Activated CD8-positive, alpha-beta memory T cell treated with anti-CD3 and anti-CD28 coated beads, Interleukin-2, amount 50 U/mL, for 1 hour (primary cell): ENCODE results near the gene ZC3H8.
"Not testable (repeated sequence)": the region's sequence is repeated elsewhere in the genome, so short reads cannot be mapped to it uniquely, and the experiment has no call there.

Experiments
- DNase-seq: peaks from one replicate; pipeline ENCODE4 v3.0.0-alpha.2; 2020; ENCODE audit errors: extremely low read depth

ZC3H8 gene

DNA sequence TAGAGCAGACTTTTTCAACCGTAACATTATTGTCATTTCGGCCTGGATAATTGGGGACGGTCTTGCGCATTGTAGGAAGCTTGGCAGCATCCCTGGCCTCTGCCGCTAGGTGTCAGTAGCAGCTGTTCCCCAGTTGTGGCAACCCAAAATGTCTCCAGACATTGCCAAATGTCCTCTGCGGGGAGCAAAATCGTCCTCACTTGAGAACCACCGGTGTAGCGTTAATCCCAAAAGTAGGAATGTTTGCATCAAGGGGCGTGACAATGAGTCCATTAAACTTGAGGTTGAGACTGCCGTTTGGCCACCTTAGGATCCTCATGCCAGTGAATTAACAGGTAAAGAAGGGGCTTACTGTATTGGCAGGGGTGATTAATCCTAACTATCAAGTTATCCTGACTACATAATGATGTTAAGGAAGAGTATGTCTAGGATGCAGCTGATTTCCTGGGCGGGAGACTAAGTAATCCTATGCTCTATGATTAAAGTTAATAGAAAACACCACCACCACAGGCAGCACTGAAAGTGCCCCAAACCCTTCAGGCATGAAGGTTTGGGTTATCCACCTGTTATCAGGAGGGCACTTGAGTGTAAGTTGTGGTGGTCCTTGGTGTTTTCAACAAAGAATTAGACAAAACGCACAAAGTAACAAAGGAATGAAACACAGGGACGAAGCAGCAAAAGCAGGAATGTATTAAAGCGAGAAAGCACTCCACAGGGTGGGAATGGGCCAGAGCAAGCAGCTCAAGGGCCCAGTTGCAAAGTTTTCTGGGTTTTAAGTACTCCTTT, 4.9 kb upstream of the ZC3H8 start:
- DNase-seq: peak; percentile 70

DNA sequence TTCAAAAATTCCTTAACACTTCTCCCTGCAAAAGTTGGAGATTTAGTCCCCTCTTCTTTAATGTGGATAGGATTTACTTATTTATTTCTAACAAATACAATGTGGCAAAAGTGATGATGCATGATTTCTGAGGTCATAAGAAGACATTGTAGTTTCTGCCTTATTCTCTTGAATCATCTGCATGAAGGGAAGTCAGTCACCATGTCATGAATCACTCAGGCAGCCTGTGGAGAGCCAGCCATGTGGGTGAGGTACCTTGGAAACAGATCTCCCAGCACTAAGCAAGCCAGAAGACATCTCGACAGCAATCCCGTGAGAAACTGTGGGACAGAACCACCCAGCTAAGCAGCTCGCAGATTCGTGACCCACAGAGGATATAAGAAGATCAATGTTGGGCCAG, 2.7 kb upstream of the ZC3H8 start:
- DNase-seq: no peak

DNA sequence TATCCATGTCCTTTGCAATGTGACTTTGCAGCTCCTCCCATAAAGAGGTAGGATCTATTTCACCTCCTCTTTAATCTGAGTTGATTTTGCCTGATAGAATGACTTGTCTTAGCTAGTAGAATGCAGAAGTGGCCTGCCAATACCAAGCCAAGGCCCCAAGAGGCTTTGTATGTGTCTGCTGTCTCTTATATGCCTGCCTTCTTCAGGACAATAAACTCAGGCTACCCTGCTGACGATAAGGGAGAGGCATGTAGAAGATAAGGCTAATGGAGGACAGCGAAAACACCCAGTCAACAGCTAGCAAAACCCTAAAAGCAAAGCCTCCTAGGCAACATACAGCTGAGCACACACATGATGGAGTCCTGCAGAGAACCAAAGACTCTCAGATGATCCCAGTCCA, 1.8 kb upstream of the ZC3H8 start:
- no peak for DNase-seq

DNA sequence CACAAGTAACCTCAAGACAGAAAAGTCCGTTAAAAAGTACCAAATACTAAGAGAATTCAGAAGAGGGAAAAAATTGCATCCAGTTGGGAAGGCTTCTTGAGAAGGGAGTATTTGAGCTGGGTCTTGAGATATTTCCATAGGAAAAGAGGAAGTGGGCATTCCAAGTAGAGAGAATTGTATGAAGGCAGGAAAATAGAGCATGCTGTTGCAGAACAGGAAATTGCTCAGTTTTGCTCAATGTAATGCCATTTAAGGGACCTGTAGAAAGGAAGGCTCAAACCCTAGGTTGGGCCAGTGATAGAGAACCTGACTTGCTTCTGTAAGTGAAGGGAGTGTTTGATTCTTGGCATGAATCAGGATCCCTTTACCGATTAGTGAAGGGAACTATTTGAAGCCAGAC, 1.0 kb upstream of the ZC3H8 start:
- DNase-seq: no peak

DNA sequence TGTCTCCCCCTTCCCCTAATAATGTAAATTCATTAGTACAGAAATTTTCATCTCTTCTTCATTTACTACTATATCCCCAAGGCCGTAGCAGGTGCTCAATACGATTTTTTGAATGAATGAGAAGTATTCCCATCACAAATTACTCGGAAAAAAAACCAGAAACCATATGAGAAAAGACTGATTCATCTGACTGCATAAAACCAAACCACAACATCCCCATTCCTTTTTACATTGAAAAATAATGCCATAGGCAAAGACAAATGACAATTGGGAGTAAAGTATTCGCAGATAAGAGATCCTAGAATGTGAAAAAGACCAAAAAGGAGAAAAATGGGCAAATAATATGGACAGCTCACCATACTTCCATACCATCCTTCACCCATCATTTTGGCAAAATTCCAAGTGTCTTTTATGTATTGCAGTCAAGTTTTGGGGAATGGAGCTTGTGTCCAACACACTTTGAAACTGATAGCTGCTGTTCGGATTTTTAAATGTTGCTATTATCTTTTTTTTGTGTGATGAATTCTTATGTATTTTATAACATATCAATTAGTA, 1.5 kb downstream of the ZC3H8 start:
- no peak for DNase-seq

DNA sequence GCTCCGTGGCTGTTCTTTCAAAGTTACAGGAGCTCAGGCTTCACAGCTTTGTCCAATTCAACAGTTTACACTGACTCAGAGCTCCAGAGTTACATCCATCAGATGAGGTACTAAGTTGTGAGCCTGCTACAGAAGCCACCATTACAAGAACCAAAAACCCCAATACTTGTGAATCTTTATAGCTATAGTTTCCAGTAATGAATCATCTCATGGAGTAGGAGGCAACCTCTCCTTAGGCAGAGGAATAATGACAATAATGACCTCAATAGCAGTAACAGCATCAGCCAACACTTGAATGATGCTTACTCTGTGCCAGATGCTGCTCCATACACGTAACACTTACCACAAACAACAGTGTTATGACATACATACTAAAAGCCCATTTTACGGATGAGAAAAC, 3.6 kb downstream of the ZC3H8 start:
- DNase-seq: no peak

DNA sequence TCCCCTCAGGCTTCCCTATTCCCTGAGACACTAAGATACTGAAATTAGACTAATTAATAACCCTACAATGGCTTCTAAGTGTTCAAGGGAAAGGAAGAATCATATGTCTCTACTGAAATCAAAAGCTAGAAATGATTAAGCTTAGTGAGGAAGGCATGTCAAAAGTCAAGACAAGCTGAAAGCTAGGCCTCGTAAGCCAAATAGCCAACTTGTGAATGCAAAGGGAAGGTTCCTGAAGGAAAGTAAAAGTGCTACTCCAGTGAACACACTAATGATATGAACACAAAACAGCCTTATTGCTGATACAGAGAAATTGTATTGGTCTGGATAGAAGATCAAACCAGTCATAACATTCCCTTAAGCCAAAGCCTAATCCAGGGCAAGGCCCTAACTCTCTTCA, 10.0 kb downstream of the ZC3H8 start:
- no peak for DNase-seq

DNA sequence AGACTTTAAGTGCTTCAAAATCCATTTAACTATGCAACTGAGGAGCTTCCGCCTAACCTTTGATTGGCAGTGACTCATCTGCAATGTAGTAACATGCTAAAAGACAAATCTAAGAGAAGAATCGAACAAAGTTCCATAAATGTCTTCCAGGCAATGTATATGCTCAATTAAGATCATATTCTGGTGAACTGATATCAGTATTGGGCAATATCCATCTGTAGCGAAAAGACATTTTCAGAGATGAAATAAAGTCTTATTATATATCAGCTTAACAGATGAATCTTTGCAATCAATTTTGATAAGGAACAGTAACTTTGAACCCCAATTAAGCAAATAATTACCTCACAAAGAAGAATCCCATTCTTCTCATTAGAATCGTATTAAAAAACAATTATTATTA, 11.6 kb downstream of the ZC3H8 start:
- DNase-seq: no peak

DNA sequence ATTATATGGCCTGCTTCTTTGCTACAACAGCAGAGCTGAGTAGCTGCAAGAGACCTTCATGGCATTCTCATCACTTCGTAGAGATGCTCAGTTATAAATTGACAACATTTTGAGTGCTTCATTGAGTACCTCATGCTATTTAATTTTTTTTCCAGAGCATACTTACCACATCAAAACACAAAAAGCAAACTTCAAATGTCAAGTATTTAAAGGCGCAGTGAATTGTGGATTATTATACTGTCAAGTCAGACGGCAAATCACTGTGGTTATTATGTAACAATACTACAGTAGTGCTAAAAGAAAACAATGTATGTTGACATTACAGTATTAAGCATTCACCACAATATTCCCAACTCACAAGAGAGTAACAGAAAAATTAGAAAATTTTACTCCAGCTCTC, 12.5 kb downstream of the ZC3H8 start:
- no peak for DNase-seq

DNA sequence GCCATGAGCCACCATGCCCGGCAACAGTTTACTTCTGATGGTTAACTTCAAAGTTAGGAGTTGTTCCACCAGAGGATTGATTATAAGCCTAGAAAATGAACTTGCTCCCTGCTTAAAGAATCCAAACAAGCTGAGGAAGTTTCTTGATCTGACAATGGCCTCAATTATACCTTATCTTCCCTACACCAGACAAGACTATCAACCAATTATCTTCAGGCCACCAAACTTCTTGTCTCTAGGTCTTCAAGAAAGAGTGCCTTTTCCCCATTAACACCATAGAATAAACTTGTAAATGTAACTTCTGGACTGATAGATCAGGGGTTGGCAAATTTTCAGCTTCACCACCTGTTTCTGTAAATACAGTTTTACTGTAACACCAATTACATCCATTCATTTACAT, 15.0 kb downstream of the ZC3H8 start:
- no peak for DNase-seq

DNA sequence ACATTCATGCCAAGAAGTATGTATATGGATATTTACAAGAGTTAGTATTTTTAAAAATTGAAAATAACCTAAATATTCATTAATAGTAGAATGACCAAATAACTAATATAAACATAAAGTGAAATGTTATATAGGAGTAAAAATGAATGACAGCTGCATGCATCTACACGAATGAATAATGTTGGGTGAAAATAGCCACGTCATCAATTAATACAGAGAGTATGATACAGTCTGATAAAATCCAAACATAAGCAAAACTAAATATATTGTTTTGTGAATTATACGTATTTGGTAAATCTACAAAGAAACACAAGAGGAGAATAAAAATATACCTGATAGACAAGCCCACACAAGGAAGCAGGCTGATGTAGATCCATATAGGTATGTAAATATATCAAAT, 24.5 kb downstream of the ZC3H8 start:
- no peak for DNase-seq

DNA sequence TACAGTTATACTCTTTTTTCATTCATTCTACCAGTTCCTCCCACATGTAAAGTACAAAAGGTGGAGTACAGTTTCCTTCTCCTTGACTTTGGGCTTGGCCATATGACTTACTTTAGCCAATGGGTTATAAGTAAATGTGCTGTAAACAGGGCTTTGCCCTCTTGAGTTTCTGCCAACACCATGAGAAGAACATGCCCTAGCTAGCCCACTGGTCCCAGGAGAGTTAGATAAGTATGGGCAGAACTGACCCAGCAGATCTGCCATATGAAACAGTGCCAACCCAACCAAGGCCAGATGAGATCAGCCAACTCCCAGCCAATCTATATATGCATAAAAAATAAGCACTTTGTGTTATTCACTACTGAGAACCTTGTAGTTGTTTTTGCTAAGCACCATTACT, 25.5 kb downstream of the ZC3H8 start:
- DNase-seq: no peak

DNA sequence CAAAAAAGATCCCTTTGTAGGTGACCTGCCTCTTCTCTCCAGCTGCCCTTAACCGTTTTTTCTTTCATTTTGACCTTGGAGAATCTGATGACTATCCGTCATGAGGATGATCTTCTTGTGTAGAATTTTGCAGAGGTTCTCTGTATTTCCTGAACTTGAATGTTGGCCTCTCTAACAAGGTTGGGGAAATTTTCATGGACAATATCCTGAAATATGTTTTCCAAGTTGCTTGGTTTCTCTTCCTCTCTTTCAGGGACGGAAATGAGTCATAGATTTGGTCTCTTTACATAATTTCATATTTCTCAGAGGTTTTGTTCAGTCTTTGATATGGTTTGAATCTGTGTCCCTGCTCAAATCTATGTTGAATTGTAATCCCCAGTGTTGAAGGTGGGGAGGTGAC, 34.0 kb downstream of the ZC3H8 start:
- DNase-seq: no peak

DNA sequence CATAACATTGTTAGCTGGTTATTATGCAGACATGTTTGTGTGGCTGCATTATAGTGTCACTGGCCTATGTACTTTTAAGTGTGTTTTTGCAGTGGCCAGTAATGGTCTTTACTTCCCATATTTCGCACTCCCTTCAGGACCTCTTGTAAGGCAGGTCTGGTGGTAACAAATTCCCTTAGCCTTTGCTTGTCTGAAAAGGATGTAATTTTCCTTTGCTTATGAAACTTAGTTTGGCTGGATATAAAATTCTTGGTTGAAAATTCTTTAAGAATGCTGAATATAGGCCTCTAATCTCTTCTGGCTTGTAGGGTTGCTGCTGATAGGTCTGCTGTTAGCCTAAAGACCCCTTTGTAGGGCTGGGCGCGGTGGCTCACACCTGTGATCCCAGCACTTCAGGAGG, 34.7 kb downstream of the ZC3H8 start:
- DNase-seq: no peak

DNA sequence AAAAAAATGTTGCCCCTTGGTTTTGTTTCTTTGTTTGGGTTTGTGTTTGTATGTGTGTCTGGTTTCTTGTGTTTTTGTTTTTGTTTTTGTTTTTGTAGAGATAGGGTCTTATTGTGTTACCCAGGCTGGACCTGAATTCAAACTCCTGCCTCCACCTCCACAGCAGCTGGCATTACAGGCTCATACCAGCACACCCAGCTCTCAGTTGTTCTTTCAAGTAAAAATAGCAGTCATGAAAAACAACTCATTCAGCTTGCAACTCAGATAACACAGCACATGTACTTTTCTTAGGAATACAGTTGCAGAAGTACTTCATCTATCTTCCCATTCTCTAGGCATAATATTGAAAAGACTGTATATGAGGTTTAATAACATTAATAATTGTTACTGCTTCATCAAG, 37.0 kb downstream of the ZC3H8 start:
- no peak for DNase-seq

DNA sequence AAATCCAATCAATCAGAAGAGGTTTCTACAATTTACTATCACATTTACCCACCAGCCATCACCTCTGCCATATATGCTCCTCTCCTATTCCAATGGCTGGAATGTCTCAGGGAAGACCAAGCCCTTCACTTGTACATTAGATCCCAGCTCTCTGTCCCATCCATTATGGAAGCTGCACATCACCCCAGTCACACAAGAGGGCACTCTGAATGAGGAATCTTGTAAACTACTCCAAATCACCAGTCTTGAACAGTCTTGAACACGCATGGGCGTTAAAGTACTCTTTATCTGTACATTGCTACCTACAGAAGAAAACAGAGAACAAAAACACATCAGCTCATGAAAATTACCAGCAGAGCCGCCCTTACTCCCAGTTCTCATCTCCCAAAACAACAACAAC, 38.7 kb downstream of the ZC3H8 start:
- DNase-seq: no peak

DNA sequence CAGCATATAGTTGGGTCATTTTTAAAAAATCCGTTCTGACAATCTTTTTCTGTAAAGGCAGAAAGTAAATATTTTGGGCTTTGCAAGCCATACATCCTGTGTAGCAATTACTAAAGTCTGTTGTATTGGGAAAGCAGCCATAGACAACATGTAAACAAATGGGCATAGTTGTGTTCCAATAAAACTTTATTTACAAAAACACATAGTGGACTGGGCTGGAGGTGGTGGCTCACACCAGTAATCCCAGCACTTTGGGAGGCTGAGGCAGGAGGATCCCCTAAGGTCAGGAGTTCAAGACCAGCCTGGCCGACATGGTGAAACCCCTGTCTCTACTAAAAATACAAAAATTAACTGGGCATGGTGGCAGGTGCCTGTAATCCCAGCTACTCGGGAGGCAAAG, 46.9 kb downstream of the ZC3H8 start:
- not testable (repeated sequence) for DNase-seq

DNA sequence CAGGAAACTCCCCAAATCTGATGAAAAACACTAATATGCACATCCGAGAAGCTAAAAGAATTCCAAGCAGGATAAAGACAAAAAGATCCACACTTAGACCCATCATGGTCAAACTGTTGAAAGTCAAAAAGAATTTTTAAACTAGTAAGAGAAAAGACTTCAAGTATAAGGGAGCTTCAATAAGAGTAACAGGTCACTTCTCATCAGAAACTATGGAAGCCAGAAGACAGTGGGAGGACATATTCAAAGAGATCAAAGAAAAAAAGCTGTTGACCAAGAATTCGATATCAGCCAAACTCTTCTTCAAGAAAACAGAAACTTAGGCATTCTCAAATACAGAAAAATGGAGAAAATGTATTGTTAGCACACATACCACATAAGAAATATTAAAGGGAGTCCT, 50.4 kb downstream of the ZC3H8 start:
- no peak for DNase-seq

DNA sequence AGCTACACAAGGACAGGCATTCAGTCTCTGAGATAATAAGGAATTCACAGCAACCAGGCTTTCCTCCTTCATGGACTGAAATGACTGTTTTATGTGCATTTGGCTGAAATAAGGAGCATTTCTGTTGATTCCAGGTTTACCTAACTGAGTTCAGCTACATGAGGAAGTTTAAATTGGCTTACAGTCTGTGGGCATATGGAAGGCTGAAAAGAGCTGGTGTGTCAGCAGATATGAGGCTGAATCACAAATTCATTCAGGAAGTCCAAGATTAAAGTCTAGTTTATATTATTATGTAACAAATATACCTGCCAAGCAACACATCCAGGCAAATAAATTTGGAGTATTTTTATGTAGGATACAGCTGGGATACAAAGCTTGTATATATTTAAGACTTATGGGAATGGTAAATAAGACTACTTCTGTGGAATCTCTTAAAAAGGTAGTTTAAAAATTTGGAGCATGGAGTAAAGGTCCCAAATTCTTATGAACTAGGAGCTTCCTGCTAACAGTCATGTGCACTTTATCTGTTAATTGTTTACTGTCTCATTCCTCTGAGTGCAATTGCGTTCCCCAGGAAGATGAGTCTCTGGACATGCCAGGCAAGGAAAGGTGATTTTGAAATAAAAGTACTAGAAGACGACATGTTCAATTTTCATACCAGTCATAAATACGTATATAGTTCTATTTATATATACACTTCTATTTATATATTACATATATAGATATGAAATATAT, 53.0 kb downstream of the ZC3H8 start:
- no peak for DNase-seq

DNA sequence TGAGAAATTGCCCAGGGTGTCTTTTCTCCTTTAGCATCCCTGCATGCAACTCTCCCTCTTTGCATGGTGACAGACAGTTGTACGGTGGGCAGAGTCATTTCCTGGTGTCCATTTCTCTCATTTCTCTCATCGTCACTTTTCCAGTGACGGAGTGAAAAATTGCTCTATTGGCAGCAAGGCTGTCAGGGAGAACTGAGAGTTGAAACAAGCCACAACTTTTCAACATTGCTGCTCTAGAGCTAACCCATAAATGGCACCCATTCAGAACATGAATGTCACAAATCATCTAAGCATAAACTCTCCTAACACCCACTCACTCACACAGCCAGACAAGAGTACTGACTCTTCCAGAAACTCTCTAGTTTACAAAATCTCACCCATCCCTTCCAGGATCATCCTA, 55.7 kb downstream of the ZC3H8 start:
- DNase-seq: no peak

DNA sequence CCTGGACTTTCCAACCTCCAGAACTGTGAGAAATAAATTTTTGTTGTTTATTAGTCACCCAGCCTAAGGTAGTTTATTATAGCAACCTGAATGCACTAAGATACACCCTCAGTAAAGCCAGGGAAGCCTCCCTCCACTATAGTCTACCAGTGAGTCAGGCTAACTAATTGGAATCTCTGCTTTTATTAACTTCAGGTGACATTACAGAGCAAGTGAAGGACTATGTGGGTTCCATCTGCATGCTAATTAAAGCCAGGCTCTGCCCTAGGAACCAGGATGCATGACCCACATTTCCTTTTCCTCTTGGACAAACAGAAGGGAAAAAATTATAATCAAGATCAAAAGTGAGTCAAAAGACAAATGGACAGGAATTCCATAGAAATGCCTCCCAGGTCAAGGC, 56.1 kb downstream of the ZC3H8 start:
- no peak for DNase-seq

DNA sequence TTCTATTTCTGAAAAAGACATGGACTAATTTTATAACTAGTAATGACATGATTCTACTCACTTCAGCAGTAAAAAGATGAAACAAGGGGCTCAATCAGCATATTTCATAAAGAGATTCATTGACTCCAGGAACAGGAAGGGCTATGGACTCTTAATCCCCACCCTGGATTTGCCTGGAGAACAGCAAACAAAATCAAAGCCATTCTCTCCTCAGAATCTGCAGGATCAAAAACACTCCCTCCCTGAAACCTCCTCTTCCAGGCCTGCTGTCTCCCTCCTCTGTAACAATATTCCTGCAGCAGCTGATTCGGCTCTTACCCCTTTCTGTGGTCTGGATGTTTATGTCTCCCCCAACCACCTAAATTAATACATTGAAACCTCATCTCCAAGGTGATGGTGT, 57.0 kb downstream of the ZC3H8 start:
- DNase-seq: no peak

DNA sequence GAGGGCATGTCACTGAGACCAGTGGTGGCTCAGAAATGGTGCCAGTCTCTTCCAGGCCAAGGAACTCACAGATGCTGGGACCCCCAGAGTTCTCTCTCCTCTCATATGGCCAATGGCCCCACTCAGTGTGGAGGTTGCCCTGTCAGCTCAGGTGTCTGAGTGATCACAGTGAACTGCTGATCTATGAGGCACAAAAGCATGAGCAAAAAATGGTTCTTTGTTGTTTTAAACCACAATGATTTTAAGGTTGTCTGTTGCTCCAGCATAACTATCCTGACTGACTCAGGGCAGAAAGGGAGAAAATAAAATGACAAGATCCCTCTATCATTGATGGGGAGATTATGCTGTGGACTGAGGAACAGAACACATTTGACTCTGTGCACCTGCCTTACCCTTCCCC, 58.9 kb downstream of the ZC3H8 start:
- DNase-seq: no peak
